Glutamatergic neuron (in vitro differentiated cells): ENCODE results near the gene THBS1. TPM values are rescaled to one million over a fixed set of nuclear protein-coding genes. Genes with fewer than 3 reads are reported as not detected.
A peak's percentile ranks its signal among the peaks of the same experiment; 100 is the strongest.

Experiments
- DNase-seq: peaks from one replicate; pipeline ENCODE4 v3.0.0; 2022
- H3K27ac Mint-ChIP-seq: one replicate; pipeline ENCODE4 v1.8.0; 2020; ENCODE audit warnings: mild to moderate bottlenecking, mixed read lengths, inconsistent platforms; ENCODE audit not compliant: unreplicated experiment
- H3K27me3 Mint-ChIP-seq: one replicate; pipeline ENCODE4 v1.8.0; 2020; ENCODE audit warnings: mild to moderate bottlenecking, moderate library complexity, mixed read lengths, inconsistent platforms; ENCODE audit not compliant: unreplicated experiment
- H3K36me3 Mint-ChIP-seq: one replicate; pipeline ENCODE4 v1.8.0; 2020; ENCODE audit warnings: mild to moderate bottlenecking, mixed read lengths, inconsistent platforms; ENCODE audit not compliant: unreplicated experiment
- H3K4me1 Mint-ChIP-seq: one replicate; pipeline ENCODE4 v1.8.0; 2020; ENCODE audit warnings: mild to moderate bottlenecking, low read depth, mixed read lengths, inconsistent platforms; ENCODE audit not compliant: unreplicated experiment
- H3K4me3 Mint-ChIP-seq: one replicate; pipeline ENCODE4 v1.8.0; 2020; ENCODE audit warnings: mild to moderate bottlenecking, mixed read lengths, inconsistent platforms; ENCODE audit not compliant: unreplicated experiment
- H3K9me3 Mint-ChIP-seq: one replicate; pipeline ENCODE4 v1.8.0; 2020; ENCODE audit warnings: mild to moderate bottlenecking, moderate library complexity, mixed read lengths, inconsistent platforms; ENCODE audit not compliant: unreplicated experiment
- total RNA-seq: library from RNA; stranded (reverse); fragmentation: NEBNext Ultra II Directional; extraction: Animal tissue kit (Norgen Biotek cat#: 25700); gene quantifications from one replicate; pipeline ENCODE4 v1.2.1, GENCODE V29; 2021; ENCODE audit not compliant: unreplicated experiment
- TF ChIP-seq, protein P1 (sequence below): fragments of 200-600 bp; sonication (generic); IDR thresholded peaks from one replicate; pipeline ENCODE4 v1.5.0; 2021; ENCODE audit not compliant: partially characterized antibody, unreplicated experiment

The THBS1 gene
- total RNA-seq, 1 donor from 2014 or later = 0.83 TPM

DNA sequence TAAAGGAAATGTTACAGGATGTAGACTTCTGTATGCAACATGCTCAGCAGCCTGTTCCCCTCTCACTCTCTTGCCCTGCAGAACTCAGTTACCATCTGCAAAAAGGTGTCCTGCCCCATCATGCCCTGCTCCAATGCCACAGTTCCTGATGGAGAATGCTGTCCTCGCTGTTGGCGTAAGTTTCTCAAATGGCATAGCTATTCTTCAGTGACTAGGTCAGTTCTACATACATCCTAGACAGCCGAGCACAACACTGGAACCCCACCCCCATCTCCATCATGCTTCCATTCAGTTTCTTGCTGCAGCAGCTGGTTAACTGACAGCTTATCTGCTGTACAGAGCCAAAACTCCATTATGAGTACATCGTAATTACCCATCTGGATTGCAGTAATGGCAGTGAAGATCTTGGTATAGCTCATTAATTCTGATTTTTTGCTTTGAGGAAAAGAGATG lies 4.5 kb downstream of the THBS1 start:
- TF ChIP-seq, protein P1, sequence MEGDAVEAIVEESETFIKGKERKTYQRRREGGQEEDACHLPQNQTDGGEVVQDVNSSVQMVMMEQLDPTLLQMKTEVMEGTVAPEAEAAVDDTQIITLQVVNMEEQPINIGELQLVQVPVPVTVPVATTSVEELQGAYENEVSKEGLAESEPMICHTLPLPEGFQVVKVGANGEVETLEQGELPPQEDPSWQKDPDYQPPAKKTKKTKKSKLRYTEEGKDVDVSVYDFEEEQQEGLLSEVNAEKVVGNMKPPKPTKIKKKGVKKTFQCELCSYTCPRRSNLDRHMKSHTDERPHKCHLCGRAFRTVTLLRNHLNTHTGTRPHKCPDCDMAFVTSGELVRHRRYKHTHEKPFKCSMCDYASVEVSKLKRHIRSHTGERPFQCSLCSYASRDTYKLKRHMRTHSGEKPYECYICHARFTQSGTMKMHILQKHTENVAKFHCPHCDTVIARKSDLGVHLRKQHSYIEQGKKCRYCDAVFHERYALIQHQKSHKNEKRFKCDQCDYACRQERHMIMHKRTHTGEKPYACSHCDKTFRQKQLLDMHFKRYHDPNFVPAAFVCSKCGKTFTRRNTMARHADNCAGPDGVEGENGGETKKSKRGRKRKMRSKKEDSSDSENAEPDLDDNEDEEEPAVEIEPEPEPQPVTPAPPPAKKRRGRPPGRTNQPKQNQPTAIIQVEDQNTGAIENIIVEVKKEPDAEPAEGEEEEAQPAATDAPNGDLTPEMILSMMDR = no peak
- Mint-ChIP-seq H3K36me3 (no peaks in the 10 kb centered on the region), H3K4me1 (peaks cover 14% of the 10 kb centered on the region), H3K9me3 (peaks cover 6% of the 10 kb centered on the region), H3K27me3 (peaks cover 5% of the 10 kb centered on the region), H3K4me3 (no peak overlapping the region), H3K27ac (no peak overlapping the region)
- DNase-seq = no peak

DNA sequence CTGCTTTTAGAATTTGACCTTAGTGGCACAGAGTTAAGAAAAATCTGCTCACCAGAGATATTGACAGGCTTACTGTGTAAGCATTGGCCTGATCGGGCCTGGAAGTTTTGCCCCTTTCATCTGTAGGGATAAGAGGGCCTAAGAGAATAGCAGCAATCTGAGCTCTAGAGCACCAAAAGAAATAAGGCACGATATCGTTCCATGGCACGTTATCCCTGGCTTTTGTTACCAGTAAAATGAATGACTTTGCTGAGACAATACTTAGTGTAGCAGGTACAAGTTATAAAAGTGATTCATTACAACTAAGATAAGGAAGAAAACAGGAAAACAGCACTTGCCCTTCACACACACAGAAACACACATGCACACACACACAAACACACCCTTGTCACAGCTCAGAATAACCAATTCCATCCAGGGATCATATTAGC lies 5.0 kb downstream of the THBS1 start:
- H3K27ac Mint-ChIP-seq = no peak overlapping the region

DNA sequence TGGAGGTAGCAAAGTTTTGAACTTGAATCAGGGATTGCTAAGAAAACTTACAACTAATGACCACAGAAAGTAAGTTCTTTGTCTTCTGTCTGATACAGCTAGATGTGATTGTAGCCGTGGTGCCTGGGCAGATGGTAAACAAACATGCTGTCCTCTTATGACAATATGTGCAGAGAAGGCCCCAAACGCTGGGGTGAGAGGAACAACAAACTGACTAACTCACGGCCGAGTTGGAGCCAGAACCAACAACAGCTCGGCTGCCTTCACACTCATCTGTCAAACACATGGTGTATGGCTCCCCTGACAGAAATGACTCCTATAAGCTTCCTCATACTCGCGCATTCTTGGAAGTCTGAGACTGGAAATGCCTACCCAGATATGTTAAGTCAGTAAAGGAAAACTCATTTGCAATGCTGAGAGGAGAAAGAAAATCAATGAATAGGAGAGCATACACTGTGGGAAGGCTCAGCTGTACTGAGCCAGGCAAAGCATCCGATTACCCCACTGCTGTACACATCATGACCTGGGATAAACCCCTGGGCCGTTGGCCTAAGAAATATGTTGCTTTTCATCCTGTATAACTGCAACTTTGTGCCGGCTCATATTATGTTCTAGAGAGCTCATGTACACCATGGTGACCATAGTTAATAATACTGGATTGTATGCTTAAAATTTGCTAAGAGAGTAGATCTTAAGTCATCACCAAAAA lies 5.7 kb downstream of the THBS1 start:
- Mint-ChIP-seq H3K36me3 (no peaks in the 10 kb centered on the region), H3K9me3 (peaks cover 3% of the 10 kb centered on the region), H3K27ac (peak overlapping the region; percentile 60), H3K4me1 (peaks cover 14% of the 10 kb centered on the region), H3K4me3 (no peak overlapping the region), H3K27me3 (peaks cover under 1% of the 10 kb centered on the region)
- no peak for DNase-seq
- TF ChIP-seq, protein P1 = no peak

More for the DNA sequence above, 5.0 kb downstream of the THBS1 start:
- Mint-ChIP-seq H3K27me3 (peaks cover 5% of the 10 kb centered on the region), H3K36me3 (no peaks in the 10 kb centered on the region), H3K9me3 (peaks cover 6% of the 10 kb centered on the region), H3K4me3 (no peak overlapping the region), H3K4me1 (peaks cover 14% of the 10 kb centered on the region)
- no peak for DNase-seq
- TF ChIP-seq, protein P1 = no peak

DNA sequence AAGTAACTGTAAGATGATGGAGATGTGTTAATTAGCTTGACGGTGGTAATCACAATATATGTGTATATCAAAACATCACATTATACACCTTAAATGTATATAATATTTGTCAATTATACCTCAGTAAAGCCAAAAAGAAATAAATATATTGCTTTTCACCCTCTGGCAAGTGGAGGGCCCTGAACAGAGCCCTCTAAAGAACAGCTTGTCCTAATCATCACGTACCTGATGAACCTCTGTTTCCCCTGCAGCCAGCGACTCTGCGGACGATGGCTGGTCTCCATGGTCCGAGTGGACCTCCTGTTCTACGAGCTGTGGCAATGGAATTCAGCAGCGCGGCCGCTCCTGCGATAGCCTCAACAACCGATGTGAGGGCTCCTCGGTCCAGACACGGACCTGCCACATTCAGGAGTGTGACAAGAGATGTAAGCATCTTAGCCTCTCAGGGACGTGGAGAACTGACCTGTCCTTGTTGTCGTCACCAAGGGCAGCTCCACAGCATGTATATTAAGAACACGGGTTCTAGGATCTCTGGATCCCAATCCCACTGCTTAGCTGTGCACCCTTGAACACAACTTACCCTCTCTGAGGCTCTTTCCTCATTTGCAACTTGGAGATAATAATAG lies 6.3 kb downstream of the THBS1 start:
- DNase-seq = no peak
- Mint-ChIP-seq H3K9me3 (peaks cover 3% of the 10 kb centered on the region), H3K4me1 (peaks cover 14% of the 10 kb centered on the region), H3K4me3 (no peak overlapping the region), H3K27ac (no peak overlapping the region), H3K27me3 (no peaks in the 10 kb centered on the region), H3K36me3 (no peaks in the 10 kb centered on the region)
- TF ChIP-seq, protein P1 = no peak
